HepG2 (cell line): ENCODE data around the gene ZNF341. TPM values are rescaled to one million over a fixed set of nuclear protein-coding genes. Genes with fewer than 3 reads are reported as not detected.

Experiments used
- ATAD3A ChIP-seq: sonication (generic); formaldehyde crosslinking; IDR thresholded peaks from 2 replicates; pipeline ENCODE4 v1.4.0; 2020; ENCODE audit warnings: missing genetic modification reagents
- FOXK1 ChIP-seq: sonication (generic); formaldehyde crosslinking; IDR thresholded peaks from 2 replicates; pipeline ENCODE4 v1.4.0; 2020; ENCODE audit warnings: low read depth, missing genetic modification reagents, borderline replicate concordance
- IKZF1 ChIP-seq: fragments of 450-650 bp; IDR thresholded peaks from 2 replicates; pipeline ENCODE4 v1.7.1; 2016
- KDM3A ChIP-seq: IDR thresholded peaks from 2 replicates; pipeline ENCODE4 v1.6.1; 2018; ENCODE audit warnings: low read depth, missing compliant biosample characterization
- MEIS1 ChIP-seq: sonication (generic); formaldehyde crosslinking; IDR thresholded peaks from 2 replicates; pipeline ENCODE4 v1.9.0; 2021; ENCODE audit warnings: mild to moderate bottlenecking, missing genetic modification reagents, moderate library complexity, borderline replicate concordance
- PPARG ChIP-seq: conservative IDR thresholded peaks from 2 replicates; pipeline ENCODE4 v1.6.1; 2016; ENCODE audit warnings: missing biosample characterization, missing genetic modification reagents
- RBM39 ChIP-seq: fragments of 200-400 bp; formaldehyde crosslinking; IDR thresholded peaks from one replicate; pipeline ENCODE4 v1.6.1; 2018; ENCODE audit warnings: antibody characterized with exemption, mild to moderate bottlenecking, low read depth, low read length; ENCODE audit not compliant: poor library complexity, severe bottlenecking
- SNAPC2 ChIP-seq: sonication (generic); formaldehyde crosslinking; IDR thresholded peaks from 2 replicates; pipeline ENCODE4 v1.8.1; 2022; ENCODE audit warnings: mild to moderate bottlenecking, missing genetic modification reagents
- STAG1 ChIP-seq: sonication (generic); formaldehyde crosslinking; IDR thresholded peaks from 2 replicates; pipeline ENCODE4 v1.4.0; 2020; ENCODE audit warnings: missing genetic modification reagents
- ZNF350 ChIP-seq: sonication (generic); formaldehyde crosslinking; IDR thresholded peaks from 2 replicates; pipeline ENCODE4 v1.4.0; 2020; ENCODE audit warnings: mild to moderate bottlenecking, low read depth, missing genetic modification reagents, borderline replicate concordance
- ZNF501 ChIP-seq: sonication (generic); formaldehyde crosslinking; IDR thresholded peaks from 2 replicates; pipeline ENCODE4 v1.5.1; 2020; ENCODE audit warnings: mild to moderate bottlenecking, moderate library complexity, missing genetic modification reagents
- ZNF557 ChIP-seq: sonication (generic); formaldehyde crosslinking; IDR thresholded peaks from 2 replicates; pipeline ENCODE4 v1.4.0; 2020; ENCODE audit warnings: missing genetic modification reagents
- ZNF713 ChIP-seq: sonication (generic); formaldehyde crosslinking; IDR thresholded peaks from 2 replicates; pipeline ENCODE4 v1.4.0; 2020; ENCODE audit warnings: mild to moderate bottlenecking, missing genetic modification reagents
- ZNF891 ChIP-seq: sonication (generic); formaldehyde crosslinking; IDR thresholded peaks from 2 replicates; pipeline ENCODE4 v1.5.0; 2020; ENCODE audit warnings: mild to moderate bottlenecking, missing genetic modification reagents
- polyA plus RNA-seq, 8 experiments: library from polyadenylated mRNA; depleted of rRNA in 3 of 8; stranded (reverse) in 7 of 8; unstranded in 1 of 8; fragments of >200 nt; fragmentation: Illumina TruSeq in 4 of 8; extraction: Trizol in 4 of 8; gene quantifications; 2 replicates each; pipeline versions ENCODE4 v1.2.1 to v1.2.3, GENCODE V29; 2011 to 2016; ENCODE audit warnings: low read depth in 4 of 8, missing spikeins in 1 of 8, mixed read lengths in 1 of 8; ENCODE audit not compliant: insufficient read depth in 1 of 8
- total RNA-seq, 5 experiments: library from RNA; depleted of rRNA; stranded (reverse); fragments of >200 nt; fragmentation: Illumina TruSeq; extraction: Trizol; gene quantifications; 2 replicates each; pipeline ENCODE4 v1.2.3, GENCODE V29; 2016; ENCODE audit warnings: low read depth in 1 of 5
- TF ChIP-seq, protein P1 (sequence below): sonication (generic); formaldehyde crosslinking; IDR thresholded peaks from 2 replicates; pipeline ENCODE4 v1.4.0; 2020; ENCODE audit warnings: missing genetic modification reagents
- TF ChIP-seq, protein P2 (sequence below), 2 experiments: fragments of 450-650 bp in 1 of 2; sonication (generic) in 1 of 2; formaldehyde crosslinking; IDR thresholded peaks; 2 replicates each; pipeline versions ENCODE4 v1.5.0 to v1.8.0; 2020 to 2022; ENCODE audit warnings: mild to moderate bottlenecking in 1 of 2, missing genetic modification reagents in 1 of 2
- TF ChIP-seq, protein P3 (sequence below): IDR thresholded peaks from 2 replicates; pipeline ENCODE4 v1.6.1; 2012; ENCODE audit warnings: low read depth, low read length, improper control_type of control experiment
- TF ChIP-seq, protein P4 (sequence below): sonication (generic); formaldehyde crosslinking; IDR thresholded peaks from 2 replicates; pipeline ENCODE4 v1.5.0; 2020; ENCODE audit warnings: missing genetic modification reagents, mild to moderate bottlenecking, borderline replicate concordance
- TF ChIP-seq, protein P5 (sequence below): sonication (generic); formaldehyde crosslinking; IDR thresholded peaks from 2 replicates; pipeline ENCODE4 v1.5.1; 2020; ENCODE audit warnings: mild to moderate bottlenecking, missing genetic modification reagents
- TF ChIP-seq, protein P6 (sequence below): sonication (generic); formaldehyde crosslinking; IDR thresholded peaks from 2 replicates; pipeline ENCODE4 v1.4.0; 2020; ENCODE audit warnings: mild to moderate bottlenecking, missing genetic modification reagents

The ZNF341 gene
- total and polyA plus RNA-seq, 2 of the 13 experiments (the other 11 are each of a cell fraction or from before 2014, with no cell fraction given), result 1.1 to 2.2 TPM

DNA sequence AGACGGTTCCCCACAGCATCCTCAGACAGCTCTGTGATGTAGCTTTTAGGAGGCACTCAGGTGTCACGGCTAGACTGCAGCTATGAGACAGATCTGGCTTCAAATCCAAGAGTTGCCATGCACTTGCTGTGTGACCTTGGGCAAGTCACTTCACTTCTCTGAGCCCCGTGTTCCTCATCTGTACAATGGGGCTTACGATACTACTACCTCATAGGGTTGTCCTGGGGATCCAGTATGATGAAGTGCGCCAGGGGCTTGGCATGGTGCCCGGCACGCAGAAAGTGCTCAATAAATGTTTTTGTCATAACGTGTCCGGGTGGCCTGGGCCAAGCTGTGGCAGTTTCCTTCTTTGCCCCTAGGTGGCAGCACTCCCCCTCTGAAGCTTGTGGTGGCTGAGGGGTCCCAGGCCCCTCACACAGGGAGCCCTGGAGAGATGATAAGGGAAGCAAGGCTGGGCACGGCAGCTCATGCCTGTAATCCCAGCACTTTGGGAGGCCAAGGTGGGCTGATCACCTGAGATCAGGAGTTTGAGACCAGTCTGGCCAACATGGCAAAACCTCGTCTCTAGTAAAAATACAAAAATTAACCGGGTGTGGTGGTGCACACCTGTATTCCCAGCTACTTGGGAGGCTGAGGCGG lies 60.3 kb downstream of the ZNF341 start (continued):
- TF ChIP-seq MEIS1 (CRISPR knock-in tag), result peak; percentile 12; the same call in 1 of the 2 replicates
- TF ChIP-seq, protein P1, sequence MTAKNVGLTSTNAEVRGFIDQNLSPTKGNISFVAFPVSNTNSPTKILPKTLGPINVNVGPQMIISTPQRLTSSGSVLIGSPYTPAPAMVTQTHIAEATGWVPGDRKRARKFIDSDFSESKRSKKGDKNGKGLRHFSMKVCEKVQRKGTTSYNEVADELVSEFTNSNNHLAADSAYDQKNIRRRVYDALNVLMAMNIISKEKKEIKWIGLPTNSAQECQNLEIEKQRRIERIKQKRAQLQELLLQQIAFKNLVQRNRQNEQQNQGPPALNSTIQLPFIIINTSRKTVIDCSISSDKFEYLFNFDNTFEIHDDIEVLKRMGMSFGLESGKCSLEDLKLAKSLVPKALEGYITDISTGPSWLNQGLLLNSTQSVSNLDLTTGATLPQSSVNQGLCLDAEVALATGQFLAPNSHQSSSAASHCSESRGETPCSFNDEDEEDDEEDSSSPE (CRISPR knock-in tag), result no peak
- TF ChIP-seq, protein P2, sequence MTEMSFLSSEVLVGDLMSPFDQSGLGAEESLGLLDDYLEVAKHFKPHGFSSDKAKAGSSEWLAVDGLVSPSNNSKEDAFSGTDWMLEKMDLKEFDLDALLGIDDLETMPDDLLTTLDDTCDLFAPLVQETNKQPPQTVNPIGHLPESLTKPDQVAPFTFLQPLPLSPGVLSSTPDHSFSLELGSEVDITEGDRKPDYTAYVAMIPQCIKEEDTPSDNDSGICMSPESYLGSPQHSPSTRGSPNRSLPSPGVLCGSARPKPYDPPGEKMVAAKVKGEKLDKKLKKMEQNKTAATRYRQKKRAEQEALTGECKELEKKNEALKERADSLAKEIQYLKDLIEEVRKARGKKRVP (CRISPR knock-in tag; IDR thresholded peaks at IDR 0.05), result no peak
- TF ChIP-seq ATAD3A (CRISPR knock-in tag), result 0 out of 2 replicates have a peak, but pooled peaks have one; percentile 46
- TF ChIP-seq ZNF557 (CRISPR knock-in tag), result no peak
- TF ChIP-seq, protein P3, sequence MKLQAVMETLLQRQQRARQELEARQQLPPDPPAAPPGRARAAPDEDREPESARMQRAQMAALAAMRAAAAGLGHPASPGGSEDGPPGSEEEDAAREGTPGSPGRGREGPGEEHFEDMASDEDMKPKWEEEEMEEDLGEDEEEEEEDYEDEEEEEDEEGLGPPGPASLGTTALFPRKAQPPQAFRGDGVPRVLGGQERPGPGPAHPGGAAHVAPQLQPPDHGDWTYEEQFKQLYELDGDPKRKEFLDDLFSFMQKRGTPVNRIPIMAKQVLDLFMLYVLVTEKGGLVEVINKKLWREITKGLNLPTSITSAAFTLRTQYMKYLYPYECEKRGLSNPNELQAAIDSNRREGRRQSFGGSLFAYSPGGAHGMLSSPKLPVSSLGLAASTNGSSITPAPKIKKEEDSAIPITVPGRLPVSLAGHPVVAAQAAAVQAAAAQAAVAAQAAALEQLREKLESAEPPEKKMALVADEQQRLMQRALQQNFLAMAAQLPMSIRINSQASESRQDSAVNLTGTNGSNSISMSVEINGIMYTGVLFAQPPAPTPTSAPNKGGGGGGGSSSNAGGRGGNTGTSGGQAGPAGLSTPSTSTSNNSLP, result 0 out of 2 replicates have a peak, but pooled peaks have one; percentile 30
- peak; percentile 90 for TF ChIP-seq STAG1
- TF ChIP-seq, protein P4, sequence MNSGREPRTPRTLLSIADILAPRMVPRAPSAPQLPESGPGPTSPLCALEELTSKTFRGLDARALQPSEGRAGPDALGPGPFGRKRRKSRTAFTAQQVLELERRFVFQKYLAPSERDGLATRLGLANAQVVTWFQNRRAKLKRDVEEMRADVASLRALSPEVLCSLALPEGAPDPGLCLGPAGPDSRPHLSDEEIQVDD (CRISPR knock-in tag), result no peak
- TF ChIP-seq FOXK1 (CRISPR knock-in tag), result 0 out of 2 replicates have a peak, but pooled peaks have one; percentile 28
- TF ChIP-seq KDM3A (CRISPR knock-in tag), result peak; percentile 69; the same call in 1 of the 2 replicates
- TF ChIP-seq, protein P5, sequence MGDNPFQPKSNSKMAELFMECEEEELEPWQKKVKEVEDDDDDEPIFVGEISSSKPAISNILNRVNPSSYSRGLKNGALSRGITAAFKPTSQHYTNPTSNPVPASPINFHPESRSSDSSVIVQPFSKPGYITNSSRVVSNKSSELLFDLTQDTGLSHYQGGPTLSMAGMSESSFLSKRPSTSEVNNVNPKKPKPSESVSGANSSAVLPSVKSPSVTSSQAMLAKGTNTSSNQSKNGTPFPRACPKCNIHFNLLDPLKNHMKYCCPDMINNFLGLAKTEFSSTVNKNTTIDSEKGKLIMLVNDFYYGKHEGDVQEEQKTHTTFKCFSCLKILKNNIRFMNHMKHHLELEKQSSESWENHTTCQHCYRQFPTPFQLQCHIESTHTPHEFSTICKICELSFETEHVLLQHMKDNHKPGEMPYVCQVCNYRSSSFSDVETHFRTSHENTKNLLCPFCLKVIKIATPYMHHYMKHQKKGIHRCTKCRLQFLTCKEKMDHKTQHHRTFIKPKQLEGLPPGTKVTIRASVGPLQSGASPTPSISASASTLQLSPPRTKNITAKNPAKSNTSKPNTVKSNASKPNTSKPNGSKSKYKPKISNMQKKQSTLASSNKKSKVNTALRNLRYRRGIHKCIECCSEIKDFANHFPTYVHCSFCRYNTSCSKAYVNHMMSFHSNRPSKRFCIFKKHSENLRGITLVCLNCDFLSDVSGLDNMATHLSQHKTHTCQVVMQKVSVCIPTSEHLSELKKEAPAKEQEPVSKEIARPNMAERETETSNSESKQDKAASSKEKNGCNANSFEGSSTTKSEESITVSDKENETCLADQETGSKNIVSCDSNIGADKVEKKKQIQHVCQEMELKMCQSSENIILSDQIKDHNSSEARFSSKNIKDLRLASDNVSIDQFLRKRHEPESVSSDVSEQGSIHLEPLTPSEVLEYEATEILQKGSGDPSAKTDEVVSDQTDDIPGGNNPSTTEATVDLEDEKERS, result peak; percentile 25; the same call in 1 of the 2 replicates
- TF ChIP-seq ZNF501 (CRISPR knock-in tag), result peak; percentile 83
- peak; percentile 64 for TF ChIP-seq ZNF350 (CRISPR knock-in tag)
- TF ChIP-seq, protein P6, sequence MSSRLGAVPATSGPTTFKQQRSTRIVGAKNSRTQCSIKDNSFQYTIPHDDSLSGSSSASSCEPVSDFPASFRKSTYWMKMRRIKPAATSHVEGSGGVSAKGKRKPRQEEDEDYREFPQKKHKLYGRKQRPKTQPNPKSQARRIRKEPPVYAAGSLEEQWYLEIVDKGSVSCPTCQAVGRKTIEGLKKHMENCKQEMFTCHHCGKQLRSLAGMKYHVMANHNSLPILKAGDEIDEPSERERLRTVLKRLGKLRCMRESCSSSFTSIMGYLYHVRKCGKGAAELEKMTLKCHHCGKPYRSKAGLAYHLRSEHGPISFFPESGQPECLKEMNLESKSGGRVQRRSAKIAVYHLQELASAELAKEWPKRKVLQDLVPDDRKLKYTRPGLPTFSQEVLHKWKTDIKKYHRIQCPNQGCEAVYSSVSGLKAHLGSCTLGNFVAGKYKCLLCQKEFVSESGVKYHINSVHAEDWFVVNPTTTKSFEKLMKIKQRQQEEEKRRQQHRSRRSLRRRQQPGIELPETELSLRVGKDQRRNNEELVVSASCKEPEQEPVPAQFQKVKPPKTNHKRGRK (CRISPR knock-in tag), result no peak
- TF ChIP-seq RBM39, result peak; percentile 9
- no peak for TF ChIP-seq IKZF1
- no peak for TF ChIP-seq ZNF891 (CRISPR knock-in tag)
- 0 out of 2 replicates have a peak, but pooled peaks have one; percentile 23 for TF ChIP-seq PPARG (CRISPR knock-in tag)
- no peak for TF ChIP-seq SNAPC2 (CRISPR knock-in tag)
- TF ChIP-seq ZNF713 (CRISPR knock-in tag), result 0 out of 2 replicates have a peak, but pooled peaks have one; percentile 72
